NCI-H82 treated with DMSO at 0.1 percent for 48 hours (cell line): ENCODE measurements around the gene SNX8.
"Not testable (repeated sequence)": the region's sequence is repeated elsewhere in the genome, so short reads cannot be mapped to it uniquely, and the experiment has no call there.

Experiments used
- DNase-seq: peaks from one replicate; lab custom pipeline; 2025; ENCODE audit not compliant: unreplicated experiment; lab: John Stamatoyannopoulos, UW

Gene SNX8

DNA sequence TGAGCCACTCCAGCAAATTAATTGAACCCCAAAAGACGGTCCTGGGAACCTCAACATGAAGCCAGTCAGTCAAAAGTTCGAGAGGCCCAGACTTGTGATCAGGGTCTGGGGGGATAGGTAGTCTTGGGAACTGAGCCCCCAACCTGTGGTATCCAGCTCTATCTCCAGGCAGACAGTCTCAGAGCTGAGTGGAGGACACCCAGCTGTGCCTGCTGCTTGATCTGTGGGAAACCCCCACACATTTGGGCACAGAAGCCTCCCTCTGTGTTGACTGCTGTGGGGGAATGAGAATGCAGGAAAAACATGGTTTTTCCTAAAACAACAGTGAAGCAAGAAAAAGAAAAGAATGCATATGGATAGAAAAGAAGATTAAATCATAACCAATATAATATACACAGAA, 16.3 kb upstream of the SNX8 start:
- no peak for DNase-seq

DNA sequence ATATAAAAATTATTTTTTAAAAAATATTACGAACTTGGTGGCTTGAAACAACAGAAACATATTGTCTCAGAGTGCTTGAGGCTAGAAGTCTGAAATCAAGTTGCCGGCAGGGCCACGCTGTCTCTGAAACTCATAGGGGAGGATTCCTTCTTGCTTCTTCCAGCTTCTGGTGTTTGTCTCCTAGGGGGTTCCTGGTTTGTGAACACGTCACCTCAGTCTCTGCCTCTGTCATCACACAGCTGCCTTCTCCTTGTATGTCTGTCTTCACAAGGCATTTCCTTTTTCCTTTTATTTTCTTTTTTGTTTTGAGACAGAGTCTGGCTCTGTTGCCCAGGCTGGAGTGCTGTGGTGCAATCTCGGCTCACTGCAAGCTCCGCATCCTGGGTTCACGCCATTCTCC, 12.7 kb upstream of the SNX8 start:
- no peak for DNase-seq

DNA sequence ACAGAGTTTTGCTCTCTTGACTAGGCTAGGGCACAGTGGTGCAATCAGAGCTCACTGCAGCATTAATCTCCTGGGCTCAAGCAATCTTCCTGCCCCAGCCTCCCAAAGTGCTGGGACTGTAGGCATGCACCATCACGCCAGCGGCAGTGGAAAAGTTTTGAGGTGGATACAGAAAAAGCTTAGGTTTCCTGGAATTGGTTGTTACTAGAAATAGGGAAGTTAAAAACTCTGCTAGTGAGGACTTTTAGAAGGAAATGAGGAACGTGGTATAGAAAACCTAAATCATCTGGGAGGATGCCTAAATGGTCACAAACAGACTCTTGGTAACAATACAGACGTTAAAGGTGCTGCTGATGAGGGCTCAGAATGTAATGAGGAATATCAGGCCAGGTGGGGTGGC, 10.9 kb upstream of the SNX8 start:
- DNase-seq, result no peak

DNA sequence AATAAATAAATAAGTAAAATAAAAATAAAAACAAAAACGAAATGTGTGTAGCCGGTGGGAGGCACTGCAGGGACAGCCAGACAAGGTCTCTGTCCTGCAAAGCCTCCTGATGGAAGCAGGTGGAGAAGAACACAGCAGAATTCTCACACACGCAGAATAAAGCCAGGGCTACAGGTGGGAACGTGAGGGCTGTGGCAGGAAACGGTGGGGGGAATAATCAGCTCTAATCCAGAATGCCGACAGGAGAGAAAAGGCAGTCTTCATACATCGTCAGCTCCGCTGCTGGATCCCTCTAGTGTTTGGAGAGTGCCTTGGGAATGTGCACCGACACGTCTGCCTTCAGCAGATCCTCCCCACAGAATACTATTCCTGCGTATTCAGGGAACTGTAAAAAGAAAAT, 6.8 kb upstream of the SNX8 start:
- DNase-seq, result peak; percentile 23

DNA sequence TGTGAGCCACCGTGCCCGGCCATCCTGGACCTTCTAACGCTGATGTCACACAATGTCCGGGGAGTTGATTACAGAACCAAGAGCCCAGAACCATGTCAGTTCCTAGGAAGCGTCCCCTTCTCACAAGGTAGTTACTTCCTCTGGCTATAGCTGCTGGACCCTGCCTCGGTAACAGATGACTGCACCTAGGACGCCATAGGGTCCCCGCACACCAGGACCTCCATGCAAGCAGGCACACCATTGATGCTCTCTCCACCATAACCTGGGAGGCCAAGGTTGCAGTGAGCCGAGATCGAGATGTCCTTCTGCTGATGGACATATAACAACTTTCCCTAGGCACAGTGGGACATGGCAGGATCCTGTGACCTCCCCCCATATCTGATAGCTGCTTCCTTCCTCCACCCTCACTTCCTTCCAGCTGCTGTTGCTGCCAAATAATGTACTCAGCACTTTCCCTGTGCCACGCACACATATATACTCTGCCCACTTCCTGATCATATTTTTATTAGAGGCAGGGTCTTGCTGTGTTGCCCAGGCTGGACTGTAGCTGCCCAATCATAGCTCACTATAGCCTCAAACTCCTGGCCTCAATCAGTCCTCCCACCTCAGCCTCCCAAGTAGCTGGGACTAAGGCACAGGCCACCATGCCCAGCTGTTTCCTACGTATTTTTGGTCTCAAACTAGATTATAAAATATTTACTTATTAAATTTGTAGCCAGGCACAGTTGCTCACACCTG, 3.5 kb upstream of the SNX8 start:
- no peak for DNase-seq

DNA sequence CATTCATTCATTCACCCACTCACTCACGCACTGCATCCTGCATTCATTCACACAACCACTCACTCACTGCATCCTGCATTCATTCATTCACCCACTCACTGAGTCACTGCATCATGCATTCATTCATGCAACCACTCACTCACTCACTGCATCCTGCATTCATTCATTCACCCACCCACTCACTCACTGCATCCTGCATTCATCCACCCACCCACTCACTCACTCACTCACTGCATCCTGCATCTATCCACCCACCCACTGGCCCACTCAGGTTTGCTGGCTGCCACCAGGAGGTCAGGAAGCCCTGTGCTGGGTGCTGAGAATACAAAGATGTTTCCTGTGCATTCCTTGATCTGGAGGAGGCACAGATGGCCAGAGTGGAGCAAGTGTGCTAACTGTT, 2.3 kb upstream of the SNX8 start:
- DNase-seq, result no peak

DNA sequence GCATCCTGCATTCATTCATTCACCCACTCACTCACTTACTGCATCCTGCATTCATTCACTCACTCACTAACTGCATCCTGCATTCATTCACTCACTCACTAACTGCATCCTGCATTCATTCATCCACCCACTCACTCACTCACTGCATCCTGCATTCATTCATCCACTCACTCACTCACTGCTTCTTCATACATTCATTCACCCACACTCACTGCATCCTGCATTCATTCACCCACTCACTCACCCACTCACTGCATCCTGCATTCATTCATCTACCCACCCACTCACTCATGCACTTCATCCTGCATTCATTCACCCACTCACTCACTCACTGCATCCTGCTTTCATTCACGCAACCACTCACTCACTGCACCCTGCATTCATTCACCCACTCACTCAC, 1.5 kb upstream of the SNX8 start:
- DNase-seq, result no peak

DNA sequence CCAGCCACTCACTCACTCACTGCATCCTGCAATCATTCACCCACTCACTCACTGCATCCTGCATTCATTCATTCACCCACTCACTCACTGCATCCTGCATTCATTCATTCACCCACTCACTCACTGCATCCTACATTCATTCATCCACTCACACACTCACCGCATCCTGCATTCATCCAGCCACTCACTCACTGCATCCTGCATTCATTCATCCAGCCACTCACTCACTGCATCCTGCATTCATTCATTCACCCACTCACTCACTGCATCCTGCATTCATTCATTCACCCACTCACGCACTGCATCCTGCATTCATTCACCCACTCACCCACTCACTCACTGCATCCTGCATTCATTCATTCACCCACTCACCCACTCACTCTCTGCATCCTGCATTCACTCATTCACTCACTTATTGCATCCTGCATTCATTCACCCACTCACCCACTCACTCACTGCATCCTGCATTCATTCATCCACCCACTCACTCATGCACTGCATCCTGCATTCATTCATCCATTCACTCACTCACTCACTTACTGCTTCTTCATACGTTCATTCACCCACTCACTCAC, 802 bp upstream of the SNX8 start:
- DNase-seq, result not testable (repeated sequence)

DNA sequence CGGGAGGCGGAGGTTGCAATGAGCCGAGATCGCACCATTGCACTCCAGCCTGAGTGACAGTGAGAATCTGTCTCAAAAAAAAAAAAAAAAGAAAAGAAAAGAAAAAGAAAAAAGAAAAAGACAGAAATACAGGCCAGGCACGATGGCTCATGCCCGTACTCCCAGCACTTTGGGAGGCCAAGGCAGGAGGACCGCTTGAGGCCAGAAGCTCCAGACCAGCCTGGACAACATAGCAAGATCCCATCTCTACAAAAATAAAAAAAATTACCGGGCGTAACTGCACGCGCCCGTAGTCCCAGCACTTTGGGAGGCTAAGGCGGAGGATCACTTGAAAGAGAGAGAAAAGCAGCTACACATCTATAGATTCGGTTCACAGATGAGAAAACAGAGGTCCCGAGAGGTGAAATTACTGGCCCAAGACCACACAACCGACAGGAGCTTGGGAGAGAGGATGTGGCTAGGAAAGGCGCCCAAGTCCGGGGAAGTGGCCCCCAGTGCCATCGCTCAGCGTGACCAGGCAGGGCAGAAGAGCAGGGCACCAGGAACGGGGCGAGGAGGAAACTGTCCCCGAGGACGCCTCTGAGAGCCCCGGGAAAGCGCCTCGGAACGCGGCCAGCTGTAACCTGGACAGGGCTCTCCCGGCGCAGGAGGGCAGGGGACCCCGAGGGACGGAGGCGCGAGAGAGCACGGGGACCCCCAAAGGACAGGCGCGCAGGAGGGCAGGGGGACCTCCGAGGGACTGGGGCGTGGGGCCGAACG, 612 bp downstream of the SNX8 start:
- no peak for DNase-seq

DNA sequence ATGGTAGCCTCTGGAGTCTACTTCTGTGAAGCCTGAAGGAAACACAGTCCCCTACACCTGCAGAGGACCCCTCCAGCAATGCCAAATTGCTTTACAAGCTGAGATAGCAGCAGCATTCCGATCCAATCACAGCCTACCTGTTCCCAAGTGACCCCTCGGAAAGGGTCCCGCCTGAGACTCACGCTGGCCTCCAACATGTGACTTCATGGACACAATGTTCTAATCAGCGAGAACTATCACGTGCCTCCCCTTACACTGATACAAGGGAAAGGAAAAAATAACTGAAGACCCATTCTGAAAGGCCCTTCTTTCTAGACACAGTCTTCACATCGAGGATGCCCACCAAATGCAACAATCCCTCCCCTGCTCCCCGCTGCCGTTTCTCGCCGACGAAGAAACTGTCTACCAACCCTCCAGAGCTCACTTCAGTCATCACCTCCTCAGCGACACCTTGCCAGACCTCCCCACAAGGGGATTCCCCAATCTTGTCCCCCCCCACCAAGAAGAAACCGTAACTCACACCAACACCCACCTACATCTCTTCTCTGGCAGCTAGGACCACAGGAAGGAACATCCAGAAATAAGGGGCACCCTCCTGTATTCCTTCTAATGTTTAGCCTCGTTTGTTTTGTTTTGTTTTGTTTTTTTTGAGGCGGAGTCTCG, 1.8 kb downstream of the SNX8 start:
- DNase-seq, result no peak

DNA sequence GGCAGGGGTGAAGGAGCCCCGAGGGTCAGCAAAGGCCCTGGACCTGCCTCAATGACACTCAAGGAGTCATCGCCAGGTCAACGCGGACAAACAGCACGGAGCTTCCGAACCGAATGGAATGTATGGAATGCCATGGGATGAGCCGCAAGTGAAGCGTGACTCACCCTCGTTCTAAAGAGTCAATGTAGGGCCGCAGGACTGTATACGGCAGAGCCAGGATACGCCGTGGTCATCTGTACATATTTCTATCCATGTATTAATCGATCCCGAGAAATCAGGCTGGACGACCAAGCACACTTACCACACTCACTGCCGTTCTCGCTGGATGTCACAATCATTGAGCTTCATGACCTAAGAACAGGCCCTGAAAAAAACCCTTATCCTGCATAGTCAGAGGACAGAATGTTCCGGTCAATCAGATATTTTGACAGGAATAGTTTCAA, 4.3 kb downstream of the SNX8 start:
- DNase-seq, result no peak

DNA sequence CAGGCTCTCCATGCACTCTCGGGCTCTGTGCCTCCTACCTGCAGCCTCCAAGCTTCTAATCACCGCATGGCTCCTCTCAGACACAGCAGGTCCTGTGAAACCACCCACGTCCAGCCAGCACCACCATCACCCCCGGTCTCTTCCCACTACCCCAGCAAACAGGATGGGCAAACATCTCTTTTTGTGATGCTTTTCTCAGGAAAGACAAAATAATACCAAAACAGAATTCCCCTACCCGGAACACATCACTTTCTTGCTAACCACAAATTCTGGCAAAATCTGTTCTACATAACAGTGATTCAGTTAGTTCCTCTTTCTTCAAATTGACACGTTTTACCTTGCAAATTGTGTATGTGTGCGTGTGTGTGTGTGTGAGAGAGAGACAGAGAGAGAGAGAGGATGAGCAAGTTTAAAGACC, 6.5 kb downstream of the SNX8 start:
- DNase-seq, result no peak

DNA sequence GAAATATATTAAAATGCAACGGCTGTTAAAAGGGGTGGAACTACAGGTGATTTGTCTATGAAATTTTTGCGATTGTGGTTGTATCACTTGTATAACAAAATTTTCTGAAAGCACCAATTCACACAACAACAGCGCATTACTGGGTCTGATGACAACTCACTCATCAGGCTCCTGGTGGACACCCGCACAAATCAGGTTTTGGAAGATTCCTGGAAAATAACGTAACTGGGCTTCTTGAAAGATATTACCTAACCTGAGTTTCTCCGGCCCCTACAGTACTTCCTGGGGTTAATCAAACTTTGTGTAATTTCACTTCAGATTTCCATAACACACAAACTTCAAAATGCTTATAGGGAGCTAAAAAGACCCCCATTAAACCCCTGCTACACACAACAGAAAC, 7.6 kb downstream of the SNX8 start:
- DNase-seq, result no peak

DNA sequence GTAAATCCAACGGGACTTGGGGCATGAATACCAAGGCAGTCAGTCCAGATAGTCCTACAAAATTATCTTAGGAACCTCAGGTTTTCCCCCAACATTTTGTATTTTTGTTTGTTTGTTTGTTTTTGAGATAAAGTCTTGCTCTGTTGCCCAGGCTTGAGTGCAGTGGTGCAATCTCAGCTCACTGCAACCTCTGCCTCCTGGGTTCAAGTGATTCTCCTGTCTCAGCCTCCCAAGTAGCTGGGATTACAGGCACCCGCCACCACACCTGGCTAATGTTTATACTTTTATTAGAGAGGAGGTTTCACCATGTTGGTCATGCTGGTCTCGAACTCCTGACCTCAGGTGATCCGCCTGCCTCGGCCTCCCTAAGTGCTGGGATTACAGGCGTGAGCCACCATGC, 9.0 kb downstream of the SNX8 start:
- DNase-seq, result not testable (repeated sequence)

DNA sequence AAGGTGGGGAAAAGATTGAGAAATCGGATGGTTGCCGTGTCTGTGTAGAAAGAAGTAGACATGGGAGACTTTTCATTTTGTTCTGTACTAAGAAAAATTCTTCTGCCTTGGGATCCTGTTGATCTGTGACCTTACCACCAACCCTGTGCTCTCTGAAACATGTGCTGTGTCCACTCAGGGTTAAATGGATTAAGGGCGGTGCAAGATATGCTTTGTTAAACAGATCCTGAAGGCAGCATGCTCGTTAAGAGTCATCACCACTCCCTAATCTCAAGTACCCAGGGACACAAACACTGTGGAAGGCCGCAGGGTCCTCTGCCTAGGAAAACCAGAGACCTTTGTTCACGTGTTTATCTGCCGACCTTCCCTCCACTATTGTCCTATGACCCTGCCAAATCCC, 10.7 kb downstream of the SNX8 start:
- DNase-seq, result not testable (repeated sequence)

DNA sequence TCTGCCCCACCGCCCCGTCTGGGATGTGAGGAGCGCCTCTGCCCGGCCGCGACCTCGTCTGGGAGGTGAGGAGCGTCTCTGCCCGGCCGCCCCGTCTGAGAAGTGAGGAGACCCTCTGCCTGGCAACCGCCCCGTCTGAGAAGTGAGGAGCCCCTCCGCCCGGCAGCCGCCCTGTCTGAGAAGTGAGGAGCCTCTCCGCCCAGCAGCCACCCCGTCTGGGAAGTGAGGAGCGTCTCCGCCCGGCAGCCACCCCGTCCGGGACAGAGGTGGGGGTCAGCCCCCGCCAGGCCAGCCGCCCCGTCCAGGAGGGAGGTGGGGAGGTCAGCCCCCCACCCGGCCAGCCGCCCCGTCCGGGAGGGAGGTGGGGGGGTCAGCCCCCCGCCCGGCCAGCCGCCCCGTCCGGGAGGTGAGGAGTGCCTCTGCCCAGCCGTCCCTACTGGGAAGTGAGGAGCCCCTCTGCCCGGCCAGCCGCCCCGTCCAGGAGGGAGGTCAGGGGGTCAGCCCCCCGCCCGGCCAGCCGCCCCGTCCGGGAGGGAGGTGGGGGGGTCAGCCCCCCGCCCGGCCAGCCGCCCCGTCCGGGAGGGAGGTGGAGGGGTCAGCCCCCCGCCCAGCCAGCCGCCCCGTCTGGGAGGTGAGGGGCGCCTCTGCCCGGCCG, 11.4 kb downstream of the SNX8 start:
- not testable (repeated sequence) for DNase-seq

DNA sequence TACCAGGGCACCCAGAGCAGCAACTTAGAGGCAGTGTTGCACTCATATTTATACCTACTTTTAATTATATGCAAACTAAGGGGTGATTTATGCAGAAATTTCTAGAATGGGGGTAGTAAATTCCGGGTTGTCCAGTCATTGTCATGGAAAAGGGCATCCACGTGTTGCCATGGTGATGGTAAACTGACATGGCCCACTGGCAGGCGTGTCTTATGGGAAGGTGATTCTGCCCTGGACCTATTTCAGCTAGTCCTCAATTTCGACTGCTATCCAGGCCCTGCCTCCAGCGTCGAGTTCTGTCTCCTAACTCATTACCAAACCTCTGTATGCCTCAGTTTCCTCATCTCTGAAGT, 12.8 kb downstream of the SNX8 start:
- DNase-seq, result no peak

DNA sequence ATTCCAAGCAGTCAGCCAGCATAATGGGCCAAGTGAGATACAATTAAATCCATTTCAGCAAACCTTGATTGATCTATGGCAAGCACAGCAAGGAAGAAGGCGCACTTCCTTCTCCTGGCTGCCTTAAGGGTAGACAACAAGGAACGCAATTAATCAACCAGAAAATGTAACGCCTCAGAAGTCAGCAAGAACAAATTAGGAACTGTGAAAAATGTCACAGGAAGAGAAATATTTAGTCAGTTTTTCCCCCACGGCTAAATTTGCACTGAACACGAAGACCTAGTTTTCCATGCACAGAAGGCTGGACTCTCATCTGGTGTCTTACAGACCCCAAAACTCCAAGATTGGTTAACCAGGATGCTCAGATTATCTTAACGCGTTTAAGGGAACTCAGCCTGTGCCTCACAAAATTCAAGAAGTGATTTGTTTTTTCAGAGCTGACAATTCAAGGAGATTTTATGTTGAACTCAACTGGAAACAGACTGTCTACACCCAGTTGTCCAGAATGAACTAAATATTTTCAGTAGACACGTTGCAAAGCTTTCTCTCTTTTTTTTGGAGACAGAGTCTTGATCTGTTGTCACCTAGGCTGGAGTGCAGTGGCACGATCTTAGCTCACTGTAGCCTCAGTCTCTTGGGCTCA, 14.2 kb downstream of the SNX8 start:
- no peak for DNase-seq

DNA sequence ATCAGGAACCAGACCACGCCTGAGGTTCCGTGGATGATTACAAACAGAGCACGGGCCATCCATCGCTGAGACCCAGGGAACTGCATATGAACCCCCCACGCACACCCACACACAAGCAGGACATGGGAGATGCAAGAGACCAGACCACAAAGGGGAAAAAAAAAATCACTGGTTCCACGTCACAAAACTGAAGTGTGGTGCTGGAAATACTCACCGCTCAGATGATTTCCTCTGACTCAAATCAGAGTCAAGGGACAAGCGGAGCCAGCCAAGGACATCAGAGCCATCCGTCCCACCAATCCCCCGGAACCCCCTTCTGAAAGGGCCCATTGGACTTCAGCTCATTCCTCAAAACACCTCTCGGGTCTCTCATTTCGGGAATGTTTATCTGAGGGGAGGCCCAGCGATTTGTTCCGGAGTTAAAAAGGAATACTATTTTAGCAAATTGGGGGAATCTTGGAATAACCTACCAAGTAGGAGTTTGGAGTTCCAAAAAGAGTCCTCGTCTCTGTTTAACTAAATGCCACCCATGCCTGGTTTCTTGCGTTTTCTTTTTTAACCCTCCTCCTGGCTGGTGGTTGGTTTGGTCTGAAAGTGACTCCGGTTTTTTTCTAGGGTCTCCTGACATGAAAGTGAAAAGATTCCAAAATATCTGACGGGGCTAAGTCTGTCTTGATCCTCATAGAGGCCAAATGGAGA, 15.0 kb downstream of the SNX8 start:
- no peak for DNase-seq

DNA sequence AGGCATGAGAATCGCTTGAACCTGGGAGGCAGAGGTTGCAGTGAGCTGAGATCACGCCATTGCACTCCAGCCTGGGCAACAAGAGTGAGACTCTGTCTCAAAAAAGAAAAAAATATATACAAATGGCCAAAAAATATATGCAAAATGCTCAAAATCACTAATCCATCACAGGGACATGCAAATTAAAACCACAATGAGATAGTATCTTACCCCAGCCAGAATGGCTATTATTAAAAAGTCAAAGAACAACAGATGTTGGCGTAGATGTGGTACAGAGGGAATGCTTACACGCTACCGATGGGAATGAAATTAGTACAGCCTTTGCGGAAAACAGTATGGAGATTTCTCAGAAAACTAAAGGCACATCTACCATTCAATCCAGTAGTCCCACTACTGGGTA, 17.4 kb downstream of the SNX8 start:
- no peak for DNase-seq
